Activated CD4-positive, alpha-beta memory T cell treated with anti-CD3 and anti-CD28 coated beads, Interleukin-2, amount 10 ng/mL, durations not matched to agents 7 days and 5 days (primary cell): ENCODE measurements around the gene TNRC18. TPM values are rescaled to one million over a fixed set of nuclear protein-coding genes. Genes with fewer than 3 reads are reported as not detected.
"Not testable (repeated sequence)": the region's sequence is repeated elsewhere in the genome, so short reads cannot be mapped to it uniquely, and the experiment has no call there.

ENCODE experiments used
- CTCF ChIA-PET: fragments of 350-600 bp; sonication (Branson Sonifier 250); formaldehyde crosslinking; loops from one replicate; lab custom pipeline; 2021; ENCODE audit warnings: antibody characterized with exemption, inconsistent platforms; lab: Charles Lee
- POLR2A ChIA-PET: fragments of 350-600 bp; sonication (Branson Sonifier 250); formaldehyde crosslinking; loops from one replicate; lab custom pipeline; 2021; ENCODE audit warnings: antibody characterized with exemption; lab: Charles Lee
- DNase-seq: peaks from one replicate; pipeline ENCODE4 v3.0.0-alpha.2; 2020
- H3K27ac Mint-ChIP-seq: one replicate; pipeline ENCODE4 v1.8.0; 2021; ENCODE audit warnings: mild to moderate bottlenecking, mixed read lengths
- H3K27me3 Mint-ChIP-seq: one replicate; pipeline ENCODE4 v1.8.0; 2021; ENCODE audit warnings: mixed read lengths
- H3K36me3 Mint-ChIP-seq: one replicate; pipeline ENCODE4 v1.8.0; 2021; ENCODE audit warnings: low read depth, mixed read lengths
- H3K4me1 Mint-ChIP-seq: one replicate; pipeline ENCODE4 v1.8.0; 2021; ENCODE audit warnings: mixed read lengths
- H3K4me3 Mint-ChIP-seq: one replicate; pipeline ENCODE4 v1.8.0; 2021; ENCODE audit warnings: mild to moderate bottlenecking, mixed read lengths
- H3K9me3 Mint-ChIP-seq: one replicate; pipeline ENCODE4 v1.8.0; 2021; ENCODE audit warnings: mixed read lengths
- total RNA-seq, 2 experiments: library from RNA; stranded (reverse); gene quantifications; one replicate each; pipeline ENCODE4 v1.2.3, GENCODE V29; 2021

TNRC18 gene
- total RNA-seq, 2 experiments from 2014 or later: 56.5 to 57.6 TPM

- no peaks in the 10 kb centered on the region for H3K4me1 Mint-ChIP-seq
- H3K4me3 Mint-ChIP-seq: no peak overlapping the region
- no peaks in the 10 kb centered on the region for H3K27me3 Mint-ChIP-seq
- H3K9me3 Mint-ChIP-seq: peaks cover 21% of the 10 kb centered on the region
- no peak for DNase-seq
- ChIA-PET POLR2A (no interaction called here), CTCF (interaction anchor here (0.7 kb wide), 1 partner anchor 22 kb away, joined by 3 read pairs; no protein-coding TSS in a partner anchor)
- H3K36me3 Mint-ChIP-seq: peaks cover 61% of the 10 kb centered on the region
- H3K27ac Mint-ChIP-seq: no peak overlapping the region
Observed at GRCh38 chr7:5315761-5316160, 107.9 kb downstream of the TNRC18 start.

GRCh38 chr7:5314864-5315263 lies 108.8 kb downstream of the TNRC18 start:
- no peak for DNase-seq
- ChIA-PET POLR2A (no interaction called here), CTCF (no interaction called here)
- no peaks in the 10 kb centered on the region for H3K27me3 Mint-ChIP-seq
- H3K4me1 Mint-ChIP-seq: no peaks in the 10 kb centered on the region
- peaks cover 18% of the 10 kb centered on the region for H3K9me3 Mint-ChIP-seq
- no peak overlapping the region for H3K4me3 Mint-ChIP-seq
- H3K36me3 Mint-ChIP-seq: peaks cover 54% of the 10 kb centered on the region
- no peak overlapping the region for H3K27ac Mint-ChIP-seq

- H3K4me1 Mint-ChIP-seq, DNase-seq, H3K9me3 Mint-ChIP-seq, H3K4me3 Mint-ChIP-seq, POLR2A ChIA-PET, H3K27me3 Mint-ChIP-seq, H3K27ac Mint-ChIP-seq, CTCF ChIA-PET: not testable (repeated sequence)
- peaks cover 40% of the 10 kb centered on the region for H3K36me3 Mint-ChIP-seq
Observed at GRCh38 chr7:5313076-5313885, 110.4 kb downstream of the TNRC18 start.

GRCh38 chr7:5312276-5313070 lies 111.2 kb downstream of the TNRC18 start:
- H3K27me3 Mint-ChIP-seq, CTCF ChIA-PET, H3K9me3 Mint-ChIP-seq, H3K4me1 Mint-ChIP-seq, H3K27ac Mint-ChIP-seq, H3K4me3 Mint-ChIP-seq, POLR2A ChIA-PET, DNase-seq: not testable (repeated sequence)
- H3K36me3 Mint-ChIP-seq: peaks cover 42% of the 10 kb centered on the region

- Mint-ChIP-seq H3K36me3 (peaks cover 33% of the 10 kb centered on the region), H3K4me3 (no peak overlapping the region), H3K27ac (no peak overlapping the region), H3K9me3 (no peaks in the 10 kb centered on the region), H3K4me1 (no peaks in the 10 kb centered on the region), H3K27me3 (no peaks in the 10 kb centered on the region)
- DNase-seq: no peak
- ChIA-PET POLR2A (no interaction called here), CTCF (no interaction called here)
Observed at GRCh38 chr7:5310822-5311405, 112.7 kb downstream of the TNRC18 start.

- DNase-seq: no peak
- H3K4me3 Mint-ChIP-seq: no peak overlapping the region
- peaks cover 21% of the 10 kb centered on the region for H3K36me3 Mint-ChIP-seq
- no peaks in the 10 kb centered on the region for H3K27me3 Mint-ChIP-seq
- ChIA-PET CTCF (no interaction called here), POLR2A (no interaction called here)
- H3K9me3 Mint-ChIP-seq: no peaks in the 10 kb centered on the region
- no peak overlapping the region for H3K27ac Mint-ChIP-seq
- no peaks in the 10 kb centered on the region for H3K4me1 Mint-ChIP-seq
Observed at GRCh38 chr7:5309146-5309545, 114.5 kb downstream of the TNRC18 start.

- CTCF ChIA-PET, POLR2A ChIA-PET, H3K9me3 Mint-ChIP-seq, H3K27me3 Mint-ChIP-seq, H3K4me1 Mint-ChIP-seq, H3K27ac Mint-ChIP-seq, DNase-seq, H3K4me3 Mint-ChIP-seq: not testable (repeated sequence)
- peaks cover 21% of the 10 kb centered on the region for H3K36me3 Mint-ChIP-seq
Observed at GRCh38 chr7:5307221-5308142, 116.2 kb downstream of the TNRC18 start.

- H3K4me1 Mint-ChIP-seq, H3K4me3 Mint-ChIP-seq, H3K27ac Mint-ChIP-seq, DNase-seq, H3K9me3 Mint-ChIP-seq, CTCF ChIA-PET, POLR2A ChIA-PET, H3K27me3 Mint-ChIP-seq, H3K36me3 Mint-ChIP-seq: not testable (repeated sequence)
Observed at GRCh38 chr7:5305050-5305449, 118.6 kb downstream of the TNRC18 start.

- peaks cover 8% of the 10 kb centered on the region for H3K36me3 Mint-ChIP-seq
- CTCF ChIA-PET: no interaction called here
- H3K27me3 Mint-ChIP-seq: no peaks in the 10 kb centered on the region
- no peak overlapping the region for H3K27ac Mint-ChIP-seq
- H3K9me3 Mint-ChIP-seq: no peaks in the 10 kb centered on the region
- no peaks in the 10 kb centered on the region for H3K4me1 Mint-ChIP-seq
- POLR2A ChIA-PET: no interaction called here
- DNase-seq: no peak
- H3K4me3 Mint-ChIP-seq: no peak overlapping the region
Observed at GRCh38 chr7:5303591-5304505, 119.8 kb downstream of the TNRC18 start.

- H3K4me1 Mint-ChIP-seq: no peaks in the 10 kb centered on the region
- CTCF ChIA-PET: no interaction called here
- H3K27me3 Mint-ChIP-seq: peaks cover 4% of the 10 kb centered on the region
- POLR2A ChIA-PET: no interaction called here
- H3K36me3 Mint-ChIP-seq: peaks cover 3% of the 10 kb centered on the region
- H3K27ac Mint-ChIP-seq: no peak overlapping the region
- H3K4me3 Mint-ChIP-seq: no peak overlapping the region
- no peak for DNase-seq
- no peaks in the 10 kb centered on the region for H3K9me3 Mint-ChIP-seq
Observed at GRCh38 chr7:5303061-5303460, 120.6 kb downstream of the TNRC18 start.

GRCh38 chr7:5302577-5302976 lies 121.1 kb downstream of the TNRC18 start:
- no peak for DNase-seq
- Mint-ChIP-seq H3K36me3 (no peaks in the 10 kb centered on the region), H3K9me3 (no peaks in the 10 kb centered on the region), H3K4me1 (no peaks in the 10 kb centered on the region), H3K27me3 (peaks cover 4% of the 10 kb centered on the region), H3K4me3 (no peak overlapping the region), H3K27ac (no peak overlapping the region)
- ChIA-PET CTCF (no interaction called here), POLR2A (no interaction called here)

GRCh38 chr7:5300366-5300765 lies 123.3 kb downstream of the TNRC18 start:
- Mint-ChIP-seq H3K4me1 (peaks cover 10% of the 10 kb centered on the region), H3K4me3 (no peak overlapping the region), H3K36me3 (no peaks in the 10 kb centered on the region), H3K27ac (no peak overlapping the region), H3K9me3 (no peaks in the 10 kb centered on the region), H3K27me3 (peaks cover 15% of the 10 kb centered on the region)
- POLR2A ChIA-PET: no interaction called here
- DNase-seq: no peak
- CTCF ChIA-PET: no interaction called here
